GM12892 (cell line): Measurements from ENCODE around the gene CD96.
"Not testable (repeated sequence)": the region's sequence is repeated elsewhere in the genome, so short reads cannot be mapped to it uniquely, and the experiment has no call there.

Experiments
- DNase-seq: peaks from one replicate; pipeline ENCODE4 v3.0.0; 2011; ENCODE audit not compliant: insufficient read length
- FAIRE-seq: peaks from 2 replicates; lab custom pipeline; 2011; peaks lifted over from hg19 to GRCh38; lab: Jason Lieb, UNC
- POLR2A ChIP-seq: IDR thresholded peaks from 2 replicates; pipeline ENCODE4 v1.6.1; 2011; ENCODE audit warnings: low read depth, low read length, control low read depth
- POLR2AphosphoS5 ChIP-seq: IDR thresholded peaks from 2 replicates; pipeline ENCODE4 v1.6.1; 2011; ENCODE audit warnings: low read depth, low read length, control low read depth
- TAF1 ChIP-seq: IDR thresholded peaks from 2 replicates; pipeline ENCODE4 v1.6.1; 2011; ENCODE audit warnings: low read depth, mild to moderate bottlenecking, control low read depth, low read length, borderline replicate concordance

The CD96 gene

DNA sequence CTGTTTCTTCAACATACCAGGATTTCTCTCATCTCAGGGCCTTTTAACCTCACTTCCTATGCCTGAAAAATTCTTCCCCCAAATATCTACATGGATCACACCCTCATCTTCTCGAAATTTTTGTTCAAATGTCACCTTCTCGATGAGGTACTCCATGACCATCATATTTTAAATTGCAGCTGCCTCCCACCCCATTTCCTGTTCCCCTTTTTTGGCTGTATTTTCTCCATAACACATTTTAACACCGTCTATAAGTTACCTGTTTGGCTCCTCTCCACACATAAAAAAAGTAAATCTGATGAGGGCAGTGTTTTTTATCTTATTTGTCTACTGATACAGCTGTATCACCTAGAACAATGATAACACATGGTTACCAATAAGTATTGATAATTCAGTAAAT is 73.9 kb downstream of the CD96 start:
- DNase-seq (no peak), FAIRE-seq (no peak)
- TF ChIP-seq POLR2A = no peak

DNA sequence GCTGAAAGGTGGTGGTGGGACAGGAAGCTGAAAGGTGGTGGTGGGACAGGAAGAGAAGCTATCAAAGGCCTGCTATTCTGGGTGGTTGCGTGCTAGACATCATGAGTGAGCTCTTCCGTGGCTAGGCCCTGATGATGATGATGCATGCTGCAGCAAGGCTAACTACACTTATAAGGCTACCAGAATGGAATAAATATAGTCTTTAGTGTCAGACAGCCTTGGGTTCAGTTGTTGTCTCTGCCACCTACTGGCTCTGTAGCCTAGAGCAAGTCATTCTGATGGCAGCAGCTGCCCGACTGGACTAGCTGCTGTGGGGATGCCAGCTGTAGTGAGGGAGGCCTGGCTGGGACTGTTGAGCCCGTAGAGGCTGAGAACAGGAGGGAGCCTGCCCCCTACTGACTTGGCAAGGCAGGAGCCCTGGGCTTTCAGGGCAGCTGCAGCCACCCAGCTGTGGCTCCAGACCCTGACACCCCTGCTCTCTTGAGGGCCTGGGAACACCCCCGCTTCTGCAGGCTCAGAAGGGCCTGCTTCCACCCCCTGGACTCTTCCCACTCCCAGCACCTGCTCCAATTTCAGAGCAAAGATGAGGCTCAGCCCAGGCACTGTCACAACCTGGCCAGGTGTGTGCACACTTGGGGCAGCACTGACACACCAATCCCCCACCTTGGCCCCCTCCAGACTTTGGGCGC is 74.6 kb downstream of the CD96 start:
- FAIRE-seq (peak; percentile 95), DNase-seq (no peak)
- peak; percentile 28; the same call in 1 of the 2 replicates for TF ChIP-seq POLR2A
- no peak for TF ChIP-seq POLR2AphosphoS5

DNA sequence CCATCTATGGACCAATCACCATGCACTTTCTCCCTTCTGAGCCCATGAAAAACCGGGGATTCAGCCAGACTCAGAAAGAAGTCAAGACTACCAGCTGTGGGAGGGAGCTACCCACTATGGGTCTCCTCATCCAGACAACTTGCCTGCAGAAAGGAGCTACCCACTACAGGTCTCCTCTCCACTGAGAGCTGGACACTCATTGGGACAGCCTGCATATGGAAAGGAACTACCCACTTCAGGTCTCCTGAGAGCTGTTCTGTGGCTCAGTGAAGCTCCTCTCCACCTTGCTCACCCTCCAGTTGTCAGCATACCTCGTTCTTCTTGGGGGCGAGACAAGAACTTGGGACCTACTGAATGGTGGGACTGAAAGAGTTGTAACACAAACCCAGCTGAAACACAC is 75.4 kb downstream of the CD96 start:
- no peak for DNase-seq
- TF ChIP-seq TAF1 = no peak
- TF ChIP-seq POLR2A = no peak
- TF ChIP-seq POLR2AphosphoS5 = no peak
- FAIRE-seq = no peak

DNA sequence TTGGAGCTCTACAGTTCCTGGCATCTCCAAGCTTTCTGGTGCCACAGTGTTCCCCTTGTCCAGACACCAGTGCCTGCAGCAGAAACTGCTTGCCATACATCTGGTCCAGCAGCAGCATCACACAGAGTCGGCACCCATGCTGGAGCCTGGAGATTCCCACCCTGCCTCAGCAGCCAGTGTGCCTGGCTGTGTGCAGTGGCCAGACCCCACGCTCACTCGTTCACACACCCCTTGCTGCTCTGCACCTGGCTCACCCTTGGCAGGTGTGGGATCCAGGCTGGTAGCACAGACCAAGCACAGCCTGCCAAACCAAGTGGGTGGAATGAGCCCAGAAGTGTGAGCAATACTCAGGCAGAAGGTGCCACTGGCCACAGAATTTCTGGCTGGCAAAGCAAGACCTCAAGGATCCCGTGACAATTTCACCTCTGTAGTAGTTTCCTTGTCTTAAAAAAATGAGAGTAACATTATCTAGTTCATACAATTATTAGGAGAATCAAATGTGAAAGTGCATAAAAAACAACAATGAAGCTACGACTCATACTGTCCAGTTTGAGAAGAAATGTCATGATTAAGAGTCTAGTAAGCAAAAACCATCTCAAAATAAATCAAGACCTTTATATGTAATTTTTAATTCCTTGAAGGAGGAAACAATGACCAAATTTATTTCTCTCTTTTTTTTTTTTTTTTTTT is 76.1 kb downstream of the CD96 start:
- TF ChIP-seq TAF1 (no peak), POLR2AphosphoS5 (no peak), POLR2A (no peak)
- DNase-seq = no peak
- FAIRE-seq = no peak

DNA sequence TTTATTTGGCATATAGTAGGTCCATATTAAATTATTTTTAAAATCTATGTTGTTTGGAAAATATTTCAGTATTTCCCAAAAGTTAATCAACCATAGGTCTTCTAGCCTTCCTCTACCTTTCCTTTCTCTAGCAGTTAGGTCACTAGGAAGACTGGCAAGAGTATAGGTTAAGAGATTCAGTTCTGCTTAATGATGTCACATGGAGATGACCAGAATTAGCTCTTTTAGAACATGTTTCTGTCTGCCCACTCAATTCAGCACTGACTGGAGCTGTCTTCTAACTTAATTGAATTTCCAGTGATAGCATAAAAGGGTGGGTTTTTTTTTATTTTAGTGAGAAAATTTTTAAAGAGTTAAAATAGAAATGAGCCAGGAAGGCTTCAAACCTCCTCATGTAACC is 76.9 kb downstream of the CD96 start:
- TF ChIP-seq POLR2AphosphoS5 = no peak
- TF ChIP-seq POLR2A = no peak
- no peak for TF ChIP-seq TAF1
- DNase-seq = no peak
- no peak for FAIRE-seq

DNA sequence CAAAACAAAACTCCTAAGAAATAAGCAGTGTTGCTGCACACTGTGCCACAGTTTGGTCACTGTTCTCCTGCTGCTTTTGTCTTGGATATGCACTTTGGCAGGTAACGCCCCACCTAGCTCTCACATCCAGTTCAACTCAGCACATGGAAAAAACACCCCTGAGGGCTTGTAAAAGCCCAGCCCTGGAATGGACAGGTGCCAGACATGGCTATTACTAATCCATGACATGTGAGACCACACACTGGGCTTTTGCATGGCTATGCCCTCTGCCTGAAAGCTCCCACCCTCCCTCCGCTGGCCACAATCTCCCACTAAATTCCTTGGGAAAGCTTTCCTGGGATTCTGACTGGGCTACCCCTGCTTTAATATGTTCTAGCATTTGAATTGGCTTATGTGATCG is 77.8 kb downstream of the CD96 start:
- FAIRE-seq = no peak
- TF ChIP-seq TAF1 = no peak
- no peak for TF ChIP-seq POLR2AphosphoS5
- TF ChIP-seq POLR2A = no peak
- no peak for DNase-seq

DNA sequence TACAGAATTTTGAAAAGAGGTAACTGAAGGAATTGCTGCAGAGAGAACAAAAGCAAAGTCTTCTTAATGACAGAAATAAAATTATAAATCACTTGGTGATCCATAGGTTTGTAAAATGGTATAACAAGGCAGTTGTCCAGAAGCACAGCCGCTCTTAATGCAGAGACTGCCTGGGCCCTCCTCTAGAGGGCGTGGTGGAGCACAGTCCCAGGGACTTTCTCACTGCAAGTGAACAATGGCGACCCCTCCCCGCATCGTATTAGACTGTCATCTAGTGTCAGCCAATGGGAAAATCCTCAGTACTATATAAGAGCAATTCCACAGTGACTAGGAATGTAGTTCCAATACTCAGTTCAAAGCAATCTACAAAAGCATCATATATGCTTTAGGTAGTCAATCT is 79.5 kb downstream of the CD96 start:
- DNase-seq (no peak), FAIRE-seq (peak; percentile 36)
- TF ChIP-seq POLR2A = no peak
- TF ChIP-seq POLR2AphosphoS5 = no peak
- TF ChIP-seq TAF1 = no peak

DNA sequence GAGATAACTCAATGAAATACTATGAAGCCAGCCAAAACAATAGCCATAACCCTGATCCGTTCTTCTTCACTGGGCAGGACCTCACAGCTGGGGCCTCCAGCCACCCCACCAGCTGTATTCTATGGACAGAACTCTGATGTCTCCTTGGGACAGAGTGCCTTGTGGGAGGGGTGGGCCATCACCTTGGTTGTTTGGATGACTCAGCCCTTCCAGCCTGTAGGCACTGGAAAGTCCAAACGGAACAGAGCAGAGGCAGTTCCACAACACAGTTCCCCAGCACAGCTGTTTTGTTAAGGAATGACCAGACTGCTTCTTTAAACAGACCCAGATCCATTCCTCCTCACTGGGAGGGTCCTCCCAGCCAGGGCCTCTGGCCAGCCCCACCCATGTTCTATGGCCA is 85.1 kb downstream of the CD96 start:
- no peak for TF ChIP-seq TAF1
- no peak for TF ChIP-seq POLR2AphosphoS5
- DNase-seq (no peak), FAIRE-seq (no peak)

DNA sequence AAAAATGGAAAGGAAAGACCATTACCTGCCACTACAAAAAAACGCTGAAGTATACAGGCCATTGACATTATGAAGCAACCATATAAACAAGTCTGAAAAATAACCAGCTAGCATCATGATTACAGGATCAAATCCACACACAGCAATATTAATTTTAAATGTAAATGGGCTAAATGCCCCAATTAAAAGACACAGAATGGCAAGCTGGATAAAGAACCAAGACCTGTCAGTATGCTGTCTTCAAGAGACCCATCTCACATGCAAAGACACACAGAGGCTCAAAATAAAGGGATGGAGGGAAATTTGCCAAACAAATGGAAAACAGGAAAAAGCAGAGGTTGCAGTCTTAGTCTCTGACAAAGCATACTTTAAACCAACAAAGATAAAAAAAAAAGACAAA is 87.0 kb downstream of the CD96 start:
- not testable (repeated sequence) for DNase-seq, FAIRE-seq

DNA sequence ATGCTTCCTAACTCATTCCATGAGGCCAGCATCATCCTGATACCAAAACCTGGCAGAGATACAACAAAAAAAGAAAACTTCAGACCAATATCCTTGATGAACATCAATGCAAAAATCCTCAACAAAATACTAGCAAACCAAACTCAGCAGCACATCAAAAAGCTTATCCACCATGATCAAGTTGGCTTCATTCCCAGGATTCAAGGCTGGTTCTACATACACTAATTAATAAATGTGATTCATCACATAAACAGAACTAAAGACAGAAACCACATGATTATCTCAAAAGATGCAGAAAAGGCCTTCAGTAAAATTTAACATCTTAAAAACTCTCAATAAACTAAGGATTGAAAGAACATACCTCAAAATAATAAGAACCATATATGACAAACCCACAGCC is 88.6 kb downstream of the CD96 start:
- DNase-seq, FAIRE-seq: not testable (repeated sequence)

DNA sequence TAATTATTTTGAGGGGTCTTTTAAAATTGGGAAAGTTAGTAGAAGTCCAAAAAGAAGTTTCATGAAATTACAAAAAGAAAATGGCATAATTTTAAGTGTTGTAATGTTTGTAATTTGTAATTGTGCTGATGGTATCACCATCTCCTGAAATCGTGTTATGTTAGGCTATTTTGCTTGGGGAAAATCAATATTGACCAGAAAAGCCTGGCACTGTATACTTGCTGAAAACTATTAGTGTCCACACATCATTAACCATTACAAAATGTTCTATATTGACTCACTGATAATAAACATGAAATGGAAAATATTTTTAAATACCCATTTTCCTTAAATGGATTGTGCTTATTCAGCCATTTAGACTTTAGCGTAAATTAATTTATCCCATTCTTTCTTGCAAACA is 93.4 kb downstream of the CD96 start:
- FAIRE-seq = no peak
- no peak for DNase-seq
- TF ChIP-seq TAF1 (no peak), POLR2AphosphoS5 (no peak), POLR2A (no peak)

DNA sequence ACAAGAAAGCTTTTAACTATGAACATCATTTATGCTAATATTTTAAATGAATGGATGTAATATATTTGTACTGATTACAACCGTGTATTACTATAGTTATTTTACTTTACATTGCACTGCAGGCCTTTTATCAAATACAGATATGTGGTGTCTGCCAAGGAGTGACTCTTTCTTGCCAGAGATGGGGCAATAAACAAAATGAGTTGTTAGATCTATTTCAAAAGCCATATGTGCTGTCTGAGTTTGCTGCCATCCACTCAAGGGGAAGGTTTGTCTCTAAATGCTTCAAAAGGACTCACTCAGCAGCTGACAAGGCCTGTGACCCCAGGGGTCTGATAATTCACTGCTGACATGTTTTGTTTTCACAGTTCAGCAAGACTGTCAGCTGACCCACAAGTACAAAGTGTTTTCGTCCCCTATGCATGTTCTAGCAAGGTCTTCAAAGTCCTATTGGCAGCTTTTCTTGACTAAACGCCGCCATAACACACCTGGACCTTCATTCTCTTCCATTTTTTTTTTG is 94.4 kb downstream of the CD96 start:
- DNase-seq (no peak), FAIRE-seq (peak; percentile 53)
- TF ChIP-seq POLR2AphosphoS5 = no peak
- TF ChIP-seq POLR2A = no peak
- TF ChIP-seq TAF1 = no peak

DNA sequence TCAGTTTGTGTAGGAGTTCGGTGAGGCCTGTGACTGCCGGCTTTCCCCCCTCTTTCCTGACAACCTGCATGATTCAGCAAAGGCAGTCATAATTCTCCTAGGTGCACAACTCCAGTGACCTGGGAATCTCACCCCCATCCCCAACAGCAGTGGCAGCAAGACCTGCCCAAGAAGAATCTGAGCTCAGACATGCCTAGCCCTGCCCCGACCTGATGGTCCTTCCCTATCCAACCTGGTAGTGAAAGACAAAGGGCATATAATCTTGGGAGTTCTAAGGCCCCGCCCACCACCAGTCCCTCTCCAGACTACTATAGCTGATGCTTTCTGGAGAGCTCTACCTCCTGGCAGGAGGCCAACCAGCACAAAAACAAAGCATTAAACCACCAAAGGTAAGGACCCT is 97.3 kb downstream of the CD96 start:
- DNase-seq (no peak), FAIRE-seq (no peak)
- TF ChIP-seq TAF1 = no peak
- TF ChIP-seq POLR2AphosphoS5 = no peak
- TF ChIP-seq POLR2A = no peak
